HepG2 (cell line): Measurements from ENCODE around the gene ELF2. TPM values are rescaled to one million over a fixed set of nuclear protein-coding genes. Genes with fewer than 3 reads are reported as not detected.
A peak's percentile ranks its signal among the peaks of the same experiment; 100 is the strongest.

Source experiments
- FOXC1 ChIP-seq: sonication (generic); formaldehyde crosslinking; IDR thresholded peaks from 2 replicates; pipeline ENCODE4 v1.8.0; 2022; ENCODE audit warnings: mild to moderate bottlenecking, missing genetic modification reagents, borderline replicate concordance
- FUBP1 ChIP-seq: sonication (generic); formaldehyde crosslinking; IDR thresholded peaks from 2 replicates; pipeline ENCODE4 v1.5.1; 2020; ENCODE audit warnings: missing genetic modification reagents, mild to moderate bottlenecking, borderline replicate concordance
- GFI1 ChIP-seq: sonication (generic); formaldehyde crosslinking; IDR thresholded peaks from 2 replicates; pipeline ENCODE4 v1.5.0; 2020; ENCODE audit warnings: missing genetic modification reagents, mild to moderate bottlenecking, borderline replicate concordance
- NCOR1 ChIP-seq: fragments of 200-600 bp; sonication (generic); IDR thresholded peaks from 2 replicates; pipeline ENCODE4 v1.7.0; 2017; ENCODE audit warnings: antibody characterized with exemption, low read length, borderline replicate concordance
- NFYC ChIP-seq: IDR thresholded peaks from 2 replicates; pipeline ENCODE4 v1.6.1; 2016; ENCODE audit warnings: missing genetic modification reagents, missing compliant biosample characterization
- ZFAT ChIP-seq: sonication (generic); formaldehyde crosslinking; conservative IDR thresholded peaks from 2 replicates; pipeline ENCODE4 v1.8.1; 2023; ENCODE audit warnings: missing genetic modification reagents, inconsistent platforms
- ZNF12 ChIP-seq: sonication (generic); formaldehyde crosslinking; IDR thresholded peaks from 2 replicates; pipeline ENCODE4 v1.5.0; 2020; ENCODE audit warnings: missing genetic modification reagents
- ZNF124 ChIP-seq: sonication (generic); formaldehyde crosslinking; IDR thresholded peaks from 2 replicates; pipeline ENCODE4 v1.4.0; 2020; ENCODE audit warnings: missing genetic modification reagents
- ZNF496 ChIP-seq: sonication (generic); formaldehyde crosslinking; IDR thresholded peaks from 2 replicates; pipeline ENCODE4 v1.8.1; 2023; ENCODE audit warnings: mild to moderate bottlenecking, moderate library complexity, missing genetic modification reagents; ENCODE audit not compliant: insufficient replicate concordance
- ZNF775 ChIP-seq: sonication (generic); formaldehyde crosslinking; IDR thresholded peaks from 2 replicates; pipeline ENCODE4 v1.4.0; 2020; ENCODE audit warnings: missing genetic modification reagents, mild to moderate bottlenecking, moderate library complexity, borderline replicate concordance
- polyA plus RNA-seq, 8 experiments: library from polyadenylated mRNA; depleted of rRNA in 3 of 8; stranded (reverse) in 7 of 8; unstranded in 1 of 8; fragments of >200 nt; fragmentation: Illumina TruSeq in 4 of 8; extraction: Trizol in 4 of 8; gene quantifications; 2 replicates each; pipeline versions ENCODE4 v1.2.1 to v1.2.3, GENCODE V29; 2011 to 2016; ENCODE audit warnings: low read depth in 4 of 8, missing spikeins in 1 of 8, mixed read lengths in 1 of 8; ENCODE audit not compliant: insufficient read depth in 1 of 8
- total RNA-seq, 5 experiments: library from RNA; depleted of rRNA; stranded (reverse); fragments of >200 nt; fragmentation: Illumina TruSeq; extraction: Trizol; gene quantifications; 2 replicates each; pipeline ENCODE4 v1.2.3, GENCODE V29; 2016; ENCODE audit warnings: low read depth in 1 of 5
- TF ChIP-seq, protein P1 (sequence below), 2 experiments: sonication (generic) in 1 of 2; formaldehyde crosslinking in 1 of 2; IDR thresholded peaks; 2 replicates each; pipeline versions ENCODE4 v1.6.1 to v1.9.0; 2014 to 2022; ENCODE audit warnings: antibody characterized with exemption in 1 of 2, borderline replicate concordance in 1 of 2, inconsistent platforms in 1 of 2, low read depth in 1 of 2, missing genetic modification reagents in 1 of 2
- TF ChIP-seq, protein P2 (sequence below): sonication (generic); formaldehyde crosslinking; IDR thresholded peaks from 2 replicates; pipeline ENCODE4 v1.8.1; 2023; ENCODE audit warnings: mild to moderate bottlenecking, inconsistent platforms, moderate library complexity, missing genetic modification reagents, borderline replicate concordance
- TF ChIP-seq, protein P3 (sequence below): IDR thresholded peaks from 2 replicates; pipeline ENCODE4 v1.6.1; 2012; ENCODE audit warnings: low read depth, low read length, improper control_type of control experiment
- TF ChIP-seq, protein P4 (sequence below): sonication (generic); formaldehyde crosslinking; IDR thresholded peaks from 2 replicates; pipeline ENCODE4 v1.5.0; 2020; ENCODE audit warnings: missing genetic modification reagents

The ELF2 gene
- total and polyA plus RNA-seq, 2 of the 13 experiments (the other 11 are each of a cell fraction or from before 2014, with no cell fraction given) = 28.6 to 35.4 TPM

GRCh38 chr4:139082750-139083606, 94.0 kb downstream of the ELF2 start (continued):
- TF ChIP-seq NFYC (CRISPR knock-in tag) (peak; percentile 89), FUBP1 (CRISPR knock-in tag) (no peak), GFI1 (CRISPR knock-in tag) (peak; percentile 54; the same call in 1 of the 2 replicates), ZFAT (no peak), NCOR1 (peak; percentile 19; the same call in 1 of the 2 replicates), ZNF12 (CRISPR knock-in tag) (0 out of 2 replicates have a peak, but pooled peaks have one; percentile 33), ZNF496 (CRISPR knock-in tag) (no peak), FOXC1 (peak; percentile 60; the same call in 1 of the 2 replicates), ZNF775 (CRISPR knock-in tag) (no peak), ZNF124 (CRISPR knock-in tag) (peak; percentile 59; the same call in 1 of the 2 replicates)
- TF ChIP-seq, protein P1, sequence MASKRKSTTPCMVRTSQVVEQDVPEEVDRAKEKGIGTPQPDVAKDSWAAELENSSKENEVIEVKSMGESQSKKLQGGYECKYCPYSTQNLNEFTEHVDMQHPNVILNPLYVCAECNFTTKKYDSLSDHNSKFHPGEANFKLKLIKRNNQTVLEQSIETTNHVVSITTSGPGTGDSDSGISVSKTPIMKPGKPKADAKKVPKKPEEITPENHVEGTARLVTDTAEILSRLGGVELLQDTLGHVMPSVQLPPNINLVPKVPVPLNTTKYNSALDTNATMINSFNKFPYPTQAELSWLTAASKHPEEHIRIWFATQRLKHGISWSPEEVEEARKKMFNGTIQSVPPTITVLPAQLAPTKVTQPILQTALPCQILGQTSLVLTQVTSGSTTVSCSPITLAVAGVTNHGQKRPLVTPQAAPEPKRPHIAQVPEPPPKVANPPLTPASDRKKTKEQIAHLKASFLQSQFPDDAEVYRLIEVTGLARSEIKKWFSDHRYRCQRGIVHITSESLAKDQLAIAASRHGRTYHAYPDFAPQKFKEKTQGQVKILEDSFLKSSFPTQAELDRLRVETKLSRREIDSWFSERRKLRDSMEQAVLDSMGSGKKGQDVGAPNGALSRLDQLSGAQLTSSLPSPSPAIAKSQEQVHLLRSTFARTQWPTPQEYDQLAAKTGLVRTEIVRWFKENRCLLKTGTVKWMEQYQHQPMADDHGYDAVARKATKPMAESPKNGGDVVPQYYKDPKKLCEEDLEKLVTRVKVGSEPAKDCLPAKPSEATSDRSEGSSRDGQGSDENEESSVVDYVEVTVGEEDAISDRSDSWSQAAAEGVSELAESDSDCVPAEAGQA (IDR thresholded peaks at IDR 0.05; ENCODE audit: low read depth) = peak; percentile 47; the same call in 1 of the 2 replicates
- TF ChIP-seq, protein P1 (CRISPR knock-in tag; IDR thresholded peaks at IDR 0.05; ENCODE audit: borderline replicate concordance) = 0 out of 2 replicates have a peak, but pooled peaks have one; percentile 42
- TF ChIP-seq, protein P2, sequence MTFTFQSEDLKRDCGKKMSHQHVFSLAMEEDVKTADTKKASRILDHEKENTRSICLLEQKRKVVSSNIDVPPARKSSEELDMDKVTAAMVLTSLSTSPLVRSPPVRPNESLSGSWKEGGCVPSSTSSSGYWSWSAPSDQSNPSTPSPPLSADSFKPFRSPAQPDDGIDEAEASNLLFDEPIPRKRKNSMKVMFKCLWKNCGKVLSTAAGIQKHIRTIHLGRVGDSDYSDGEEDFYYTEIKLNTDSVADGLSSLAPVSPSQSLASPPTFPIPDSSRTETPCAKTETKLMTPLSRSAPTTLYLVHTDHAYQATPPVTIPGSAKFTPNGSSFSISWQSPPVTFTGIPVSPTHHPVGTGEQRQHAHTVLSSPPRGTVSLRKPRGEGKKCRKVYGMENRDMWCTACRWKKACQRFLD = no peak
- TF ChIP-seq, protein P3, sequence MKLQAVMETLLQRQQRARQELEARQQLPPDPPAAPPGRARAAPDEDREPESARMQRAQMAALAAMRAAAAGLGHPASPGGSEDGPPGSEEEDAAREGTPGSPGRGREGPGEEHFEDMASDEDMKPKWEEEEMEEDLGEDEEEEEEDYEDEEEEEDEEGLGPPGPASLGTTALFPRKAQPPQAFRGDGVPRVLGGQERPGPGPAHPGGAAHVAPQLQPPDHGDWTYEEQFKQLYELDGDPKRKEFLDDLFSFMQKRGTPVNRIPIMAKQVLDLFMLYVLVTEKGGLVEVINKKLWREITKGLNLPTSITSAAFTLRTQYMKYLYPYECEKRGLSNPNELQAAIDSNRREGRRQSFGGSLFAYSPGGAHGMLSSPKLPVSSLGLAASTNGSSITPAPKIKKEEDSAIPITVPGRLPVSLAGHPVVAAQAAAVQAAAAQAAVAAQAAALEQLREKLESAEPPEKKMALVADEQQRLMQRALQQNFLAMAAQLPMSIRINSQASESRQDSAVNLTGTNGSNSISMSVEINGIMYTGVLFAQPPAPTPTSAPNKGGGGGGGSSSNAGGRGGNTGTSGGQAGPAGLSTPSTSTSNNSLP = peak; percentile 70
- TF ChIP-seq, protein P4, sequence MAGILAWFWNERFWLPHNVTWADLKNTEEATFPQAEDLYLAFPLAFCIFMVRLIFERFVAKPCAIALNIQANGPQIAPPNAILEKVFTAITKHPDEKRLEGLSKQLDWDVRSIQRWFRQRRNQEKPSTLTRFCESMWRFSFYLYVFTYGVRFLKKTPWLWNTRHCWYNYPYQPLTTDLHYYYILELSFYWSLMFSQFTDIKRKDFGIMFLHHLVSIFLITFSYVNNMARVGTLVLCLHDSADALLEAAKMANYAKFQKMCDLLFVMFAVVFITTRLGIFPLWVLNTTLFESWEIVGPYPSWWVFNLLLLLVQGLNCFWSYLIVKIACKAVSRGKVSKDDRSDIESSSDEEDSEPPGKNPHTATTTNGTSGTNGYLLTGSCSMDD (CRISPR knock-in tag) = no peak
